Inflammatory macrophage treated with lipopolysaccharide for 4 hours (primary cell): Measurements from ENCODE around the gene KIFC3.
A peak's percentile ranks its signal among the peaks of the same experiment; 100 is the strongest.
"Not testable (repeated sequence)": the region's sequence is repeated elsewhere in the genome, so short reads cannot be mapped to it uniquely, and the experiment has no call there.

Experiments
- DNase-seq: peaks from one replicate; pipeline ENCODE4 v3.0.0-alpha.2; 2020

The KIFC3 gene

DNA sequence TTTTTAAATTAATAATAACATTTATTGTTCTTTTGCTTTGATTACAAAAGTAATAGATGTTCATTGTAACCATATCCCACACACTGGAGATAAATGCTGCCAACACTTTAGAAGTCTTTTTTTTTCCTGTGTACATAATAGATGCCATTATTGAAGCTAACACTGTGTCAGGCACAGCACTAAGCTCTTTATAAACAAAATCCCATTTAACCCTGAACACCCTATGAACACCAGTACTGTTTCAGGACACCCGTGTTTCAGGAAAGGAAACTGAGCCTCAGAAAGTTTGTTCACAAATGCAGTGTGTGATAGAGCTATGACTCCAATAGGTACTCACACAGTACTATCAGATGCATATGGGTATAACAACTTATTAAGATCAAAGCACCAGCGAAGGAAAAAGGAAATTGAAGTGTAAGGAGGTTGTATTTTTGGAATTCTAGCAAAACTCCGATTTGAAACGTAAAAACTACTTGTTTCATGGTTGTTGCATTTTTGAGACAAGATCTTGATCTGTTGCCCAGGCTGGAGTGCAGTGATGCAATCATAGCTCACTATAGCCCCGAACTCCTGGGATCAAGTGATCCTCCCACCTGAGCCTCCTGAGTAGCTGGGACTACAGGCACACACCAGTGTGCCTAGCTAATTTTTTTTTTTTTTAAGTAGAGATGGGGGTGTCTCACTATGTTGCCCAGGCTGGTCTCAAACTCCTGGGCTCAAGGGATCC lies 2.0 kb upstream of the KIFC3 start:
- DNase-seq: no peak

DNA sequence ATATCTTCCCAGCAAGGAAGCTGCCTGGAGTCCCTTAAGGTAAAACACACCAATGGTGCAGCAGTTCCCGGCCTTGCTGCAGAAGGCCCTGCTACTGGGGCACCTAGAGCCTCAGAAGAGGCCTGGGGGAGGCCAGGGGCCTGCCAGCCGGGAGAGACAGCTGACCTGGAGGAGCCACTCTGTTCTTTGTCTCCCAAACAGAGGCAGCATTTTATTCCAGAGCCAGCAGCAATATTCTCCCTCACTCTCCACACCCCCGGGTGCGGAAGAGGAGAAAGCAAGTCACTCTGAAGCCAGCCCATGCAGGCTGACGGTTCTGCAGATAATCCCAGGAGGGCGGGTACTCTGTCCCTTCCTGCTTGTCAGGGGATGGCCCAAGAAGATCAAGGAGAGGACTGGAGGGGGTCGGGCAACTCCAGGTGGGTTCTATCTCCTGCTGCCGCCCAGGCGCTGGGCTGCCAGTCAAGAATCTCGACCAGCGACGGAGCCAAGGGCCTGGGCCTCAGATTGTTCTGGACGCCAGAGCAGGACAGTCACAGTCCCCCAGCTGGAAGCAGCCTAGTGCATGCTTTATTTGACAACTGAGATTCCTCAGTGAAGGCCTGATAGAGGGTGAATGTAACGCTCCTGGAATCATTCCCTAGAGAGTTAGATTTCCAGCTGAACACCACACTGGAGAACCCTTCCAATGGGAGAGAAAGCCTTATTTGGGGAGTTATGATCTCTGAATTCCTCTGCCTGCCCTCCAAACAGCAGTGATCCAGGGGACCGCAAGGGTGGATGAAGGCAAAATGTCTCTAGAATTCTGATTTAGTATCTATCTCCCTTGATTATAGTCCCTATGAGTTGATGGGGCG lies 1.1 kb upstream of the KIFC3 start:
- no peak for DNase-seq

DNA sequence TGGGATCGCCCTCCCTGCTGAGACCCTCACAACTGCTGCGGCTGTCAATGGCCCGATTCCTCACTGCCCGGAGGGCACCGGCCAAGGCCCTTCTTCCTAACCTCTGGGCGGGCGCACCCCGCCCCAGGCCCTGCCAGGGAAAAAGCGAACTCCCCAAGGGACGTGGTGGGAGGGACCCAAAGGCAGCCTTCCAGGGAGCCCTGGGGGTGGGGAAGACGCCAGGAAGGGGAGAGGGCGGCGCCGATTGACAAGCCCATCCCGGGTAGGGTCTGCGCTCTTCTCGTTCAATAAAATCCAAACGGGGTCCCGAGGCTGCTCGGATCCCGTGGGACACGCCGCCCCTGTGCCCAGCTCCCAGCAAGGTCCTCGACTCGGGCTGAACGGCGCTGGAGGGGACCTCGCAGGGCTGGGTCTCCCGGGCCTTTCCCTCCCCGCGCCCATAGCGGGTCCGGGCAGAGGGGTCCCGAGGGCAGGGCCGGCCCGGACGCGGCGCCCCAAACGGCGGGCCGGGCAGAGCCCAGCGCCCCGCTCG lies 416 bp downstream of the KIFC3 start:
- no peak for DNase-seq

DNA sequence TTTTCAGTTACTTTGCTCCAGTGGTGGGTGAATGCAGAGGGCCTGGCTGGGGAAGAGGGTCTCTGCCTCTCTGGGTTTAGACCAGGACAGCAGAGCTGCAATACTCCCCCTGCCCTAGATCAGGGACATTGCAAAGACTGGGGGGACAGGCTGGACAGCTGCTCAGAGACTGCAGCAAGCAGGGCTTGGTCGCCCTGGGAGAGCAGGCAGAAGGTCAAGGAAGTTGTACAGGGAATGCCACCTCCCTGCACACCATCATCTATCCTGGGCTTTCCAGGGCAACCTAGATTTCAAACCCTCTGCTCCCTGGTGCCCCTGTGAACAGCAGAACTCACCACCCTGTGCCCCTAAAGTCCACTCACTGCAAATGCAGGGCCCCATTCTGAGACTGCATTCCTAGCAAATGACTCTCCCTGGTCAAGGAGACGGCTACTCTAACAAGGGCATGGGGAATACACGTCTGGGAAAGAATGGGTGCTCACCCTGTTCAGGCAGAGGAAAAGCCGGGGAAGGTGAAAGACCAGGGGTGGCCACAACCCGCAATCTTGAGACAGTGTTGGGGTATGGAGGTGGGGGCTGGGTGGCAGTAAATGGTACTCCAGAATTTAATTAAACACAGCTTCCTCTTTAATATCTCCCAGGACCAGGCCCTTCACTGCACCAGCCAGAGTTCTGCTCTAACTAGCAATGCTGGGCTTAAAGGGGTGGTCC lies 1.0 kb downstream of the KIFC3 start:
- DNase-seq: no peak

DNA sequence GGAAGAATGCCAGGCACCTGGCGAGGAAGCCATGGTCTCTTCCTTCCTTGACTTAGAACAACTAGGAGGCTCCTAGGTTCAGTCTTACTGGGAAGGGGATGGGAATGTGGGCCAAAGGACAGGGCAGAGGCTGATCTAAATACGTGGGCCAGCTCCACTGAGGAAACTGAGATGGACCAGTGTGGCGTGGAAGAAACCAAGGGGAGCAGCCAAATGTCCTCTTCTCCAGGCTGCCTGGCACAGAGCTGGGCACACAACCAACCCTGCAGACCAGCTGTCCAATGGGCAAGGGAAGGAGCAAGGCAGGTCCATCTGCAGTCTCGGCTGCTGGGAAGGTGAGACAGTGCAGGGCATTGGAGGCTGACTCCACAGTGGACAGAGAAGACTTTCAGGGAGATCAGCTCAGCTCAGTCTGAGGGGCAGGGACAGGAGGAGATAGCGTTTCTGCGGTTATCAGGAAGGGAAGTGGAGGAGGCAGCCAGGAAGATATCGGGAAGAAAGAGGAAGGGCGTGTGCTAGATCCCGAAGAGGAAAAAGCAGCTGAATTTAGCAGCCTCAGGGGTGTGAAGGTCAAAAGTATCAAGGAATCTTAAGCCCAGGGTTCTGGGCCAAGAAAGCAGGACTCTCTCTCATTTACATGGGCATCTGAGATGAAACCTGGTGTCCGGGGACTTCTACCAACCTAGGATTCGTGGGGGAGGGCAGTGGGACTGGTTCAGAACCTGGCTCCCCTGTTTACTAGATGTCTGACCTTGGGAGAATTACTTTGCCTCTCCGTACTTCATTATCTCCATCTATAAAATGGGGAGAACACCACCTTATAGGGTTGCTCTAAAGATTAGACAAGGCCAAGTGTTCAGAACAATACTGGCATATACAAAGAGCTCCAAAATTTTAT lies 1.8 kb downstream of the KIFC3 start:
- DNase-seq: no peak

DNA sequence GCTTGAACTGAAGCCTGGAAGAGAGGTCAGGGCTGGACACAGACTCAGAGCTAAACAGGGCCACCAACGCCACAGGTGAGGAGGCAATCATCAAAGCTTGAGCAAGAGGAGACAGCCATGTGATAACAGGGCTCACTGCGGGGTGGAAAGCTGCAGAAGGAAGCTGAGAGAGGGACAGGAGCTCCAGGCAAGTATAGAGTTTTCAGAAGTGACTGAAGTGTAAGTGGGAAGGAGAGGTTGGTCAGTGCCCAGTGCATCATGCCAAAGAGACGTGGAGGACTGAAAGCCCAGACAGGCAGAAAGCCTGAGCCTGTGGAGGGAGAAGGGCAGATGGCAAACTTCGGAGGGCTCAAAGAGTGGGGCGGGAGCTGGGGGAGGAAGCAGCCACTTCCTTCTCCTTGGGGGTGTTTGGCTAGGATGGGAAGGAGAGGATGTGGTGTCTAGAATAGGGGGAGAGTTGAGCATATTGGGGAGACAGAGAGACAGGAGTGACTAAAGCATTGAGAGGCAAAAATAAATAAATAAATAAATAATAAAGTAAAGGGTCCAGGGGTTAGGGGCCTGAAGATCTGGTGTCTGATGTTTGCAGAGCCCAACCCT lies 2.6 kb downstream of the KIFC3 start:
- DNase-seq: no peak

DNA sequence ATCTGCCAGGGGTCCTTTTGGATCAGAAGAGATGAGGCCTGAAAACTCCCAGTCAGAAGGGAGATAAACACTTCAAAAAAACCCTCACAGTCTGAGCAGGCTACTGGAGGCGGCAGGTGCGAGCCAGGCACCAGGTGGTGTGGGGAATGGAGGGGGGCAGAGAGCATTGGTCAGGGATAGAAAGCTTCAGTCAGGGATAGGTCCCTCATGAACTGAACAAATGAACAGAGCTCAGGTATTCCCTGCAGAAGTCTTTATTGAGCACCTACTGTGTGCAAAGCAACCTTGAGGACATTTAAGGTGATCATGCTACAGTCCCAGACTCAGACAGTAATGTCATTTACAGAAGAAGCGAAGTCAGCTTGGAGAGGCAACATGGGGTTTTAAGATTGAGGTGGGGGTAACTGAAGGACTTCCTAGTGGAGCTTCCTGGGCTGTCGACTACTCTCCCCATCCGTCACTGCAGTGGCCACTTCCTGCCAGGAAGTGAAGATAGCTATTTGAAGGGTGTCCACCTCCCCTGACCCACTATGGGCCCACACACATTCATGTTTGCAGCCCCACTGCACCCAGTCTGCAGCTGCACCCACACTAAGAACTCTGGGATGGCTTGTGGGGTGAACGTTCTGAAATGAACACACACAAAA lies 3.2 kb downstream of the KIFC3 start:
- no peak for DNase-seq

DNA sequence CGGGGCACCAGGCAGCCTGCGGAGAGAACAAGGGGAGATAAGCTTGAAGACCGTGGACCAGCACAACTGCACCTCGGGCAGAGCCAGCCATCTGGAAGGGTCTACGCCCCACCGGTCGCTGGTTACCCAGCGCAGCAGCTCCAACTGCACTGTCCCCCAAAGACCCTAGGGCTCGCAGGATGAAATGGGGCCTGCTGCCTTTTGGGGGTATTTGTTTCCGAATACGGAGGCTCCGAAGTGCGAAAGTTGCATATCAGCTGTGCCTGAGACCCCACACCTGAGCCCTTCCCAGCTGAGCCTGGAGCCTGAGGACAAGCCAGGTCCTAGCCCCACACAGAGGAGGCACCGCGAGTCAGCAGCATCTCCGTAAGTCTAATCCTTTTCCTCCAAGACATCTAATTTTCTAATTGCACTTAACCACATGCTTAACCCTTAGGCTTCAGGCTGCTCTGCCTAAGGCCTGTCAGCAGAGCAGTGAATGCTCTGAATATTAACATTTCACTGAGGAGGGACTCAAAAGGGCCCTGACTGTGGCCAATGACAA lies 4.0 kb downstream of the KIFC3 start:
- no peak for DNase-seq

DNA sequence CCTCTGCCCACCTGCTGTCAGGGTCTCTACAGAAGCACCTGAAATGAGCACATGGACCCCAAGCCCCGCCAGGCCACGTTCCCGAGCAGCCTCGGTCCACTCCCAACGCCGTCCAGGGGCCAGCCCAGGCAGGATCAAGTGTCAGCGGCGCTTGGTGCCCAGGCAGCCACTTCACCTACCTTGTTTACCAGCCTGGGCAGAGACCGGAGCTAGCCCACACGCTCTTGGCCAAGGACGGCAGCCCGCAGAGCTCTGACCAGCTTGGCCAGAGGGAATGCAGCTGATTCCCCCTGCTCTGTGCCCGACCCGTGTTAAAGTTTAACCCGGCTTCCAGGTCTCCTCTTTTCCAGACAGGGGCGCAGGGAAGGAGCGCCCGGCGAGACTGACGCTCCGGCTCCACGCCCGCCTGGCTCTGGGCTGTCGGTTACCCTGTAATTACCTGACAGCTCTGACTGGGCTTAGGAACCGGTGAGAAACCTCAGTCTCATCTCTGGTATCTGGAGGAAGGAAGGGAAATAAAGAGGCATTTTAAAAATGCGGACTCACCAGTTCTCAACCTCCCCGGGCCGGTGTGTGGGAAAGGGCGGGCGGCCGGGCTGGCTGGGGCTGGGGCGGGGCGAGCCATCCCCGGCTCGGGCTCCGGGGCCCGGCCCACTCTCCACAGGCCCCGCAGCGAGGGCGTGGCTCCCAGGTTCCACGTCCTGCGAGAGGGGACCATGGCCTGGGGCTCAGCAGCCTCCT lies 4.6 kb downstream of the KIFC3 start:
- DNase-seq: no peak

DNA sequence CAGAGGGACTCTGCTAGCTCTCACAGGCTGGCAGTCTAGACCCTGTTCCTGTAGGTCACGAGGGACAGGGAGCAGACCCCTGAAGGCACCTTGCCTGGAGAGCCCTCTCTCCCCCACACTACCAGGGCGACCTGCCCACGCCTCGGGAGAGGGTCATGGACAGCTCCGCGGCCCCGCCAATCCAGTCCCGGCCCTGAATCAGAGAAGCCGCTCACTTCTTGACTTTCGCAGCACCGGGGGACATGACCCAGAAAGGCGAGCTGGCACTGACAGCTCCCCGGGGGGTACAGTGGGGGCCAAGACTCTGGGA lies 5.1 kb downstream of the KIFC3 start:
- DNase-seq: no peak

DNA sequence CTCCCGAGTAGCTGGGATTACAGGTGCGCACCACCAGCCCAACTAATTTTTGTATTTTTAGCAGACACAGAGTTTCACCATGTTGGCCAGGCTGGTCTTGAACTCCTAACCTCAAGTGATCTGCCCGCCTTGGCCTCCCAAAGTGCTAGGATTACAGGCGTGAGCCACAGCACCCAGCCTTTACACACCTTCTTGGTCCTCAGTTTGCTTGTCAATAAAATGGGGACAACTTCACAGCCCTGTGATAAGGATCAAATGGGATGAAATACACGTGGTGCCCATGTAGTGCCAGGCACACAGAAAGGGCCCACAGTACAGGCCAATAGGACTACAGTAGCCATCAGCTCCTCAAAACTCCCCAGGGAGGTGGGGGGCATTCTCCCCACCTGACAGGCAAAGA lies 6.3 kb downstream of the KIFC3 start:
- DNase-seq: not testable (repeated sequence)

DNA sequence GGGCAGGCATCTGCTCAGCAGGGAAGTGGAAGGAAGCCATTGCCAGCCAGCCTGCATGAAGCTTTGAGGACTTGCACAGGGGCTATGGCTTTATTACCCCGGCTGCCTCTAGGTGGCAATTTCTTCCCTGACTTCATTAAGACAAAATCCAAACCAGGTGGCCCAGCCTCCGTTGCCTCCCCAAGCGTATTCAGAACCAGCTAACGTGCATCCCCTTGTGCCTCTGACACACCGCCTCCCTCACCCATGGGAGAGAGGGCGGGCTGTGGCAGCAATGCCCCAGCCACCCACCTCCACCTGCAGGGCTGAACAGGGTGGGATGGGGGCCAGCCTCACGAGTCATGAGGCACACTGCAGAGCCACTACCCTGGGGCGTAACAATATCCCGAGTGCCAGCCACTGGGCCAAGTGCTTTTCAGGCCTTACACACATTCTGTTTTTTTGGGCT lies 6.8 kb downstream of the KIFC3 start:
- peak; percentile 40 for DNase-seq

DNA sequence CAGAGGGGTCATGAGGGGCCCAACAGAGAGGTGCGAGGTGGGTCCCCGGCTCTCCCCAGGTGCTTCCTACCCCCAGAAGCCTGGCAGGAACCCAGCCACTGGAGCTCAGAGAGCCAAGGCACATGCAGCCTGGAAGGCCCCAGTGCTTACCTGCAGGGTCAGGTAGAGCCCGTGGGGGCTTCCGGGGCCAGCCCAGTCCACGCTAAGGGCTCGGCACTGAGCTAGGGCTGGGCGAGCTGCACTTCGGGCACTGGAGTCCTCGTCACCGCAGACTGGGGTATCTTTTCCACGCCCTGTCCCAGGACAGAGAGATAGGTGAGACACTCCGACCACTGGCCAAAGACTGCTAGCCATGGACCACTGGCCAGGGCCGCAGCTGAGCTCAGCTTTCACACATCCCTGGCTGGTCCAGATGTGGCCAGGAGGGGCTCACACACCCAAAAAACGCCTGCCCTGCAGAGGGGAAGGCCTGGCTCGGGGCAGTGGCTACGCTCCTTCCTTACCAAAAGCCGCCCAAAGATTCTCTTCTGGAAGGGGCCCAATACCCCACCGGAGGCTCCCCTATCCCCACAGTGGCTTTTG lies 7.4 kb downstream of the KIFC3 start:
- no peak for DNase-seq

DNA sequence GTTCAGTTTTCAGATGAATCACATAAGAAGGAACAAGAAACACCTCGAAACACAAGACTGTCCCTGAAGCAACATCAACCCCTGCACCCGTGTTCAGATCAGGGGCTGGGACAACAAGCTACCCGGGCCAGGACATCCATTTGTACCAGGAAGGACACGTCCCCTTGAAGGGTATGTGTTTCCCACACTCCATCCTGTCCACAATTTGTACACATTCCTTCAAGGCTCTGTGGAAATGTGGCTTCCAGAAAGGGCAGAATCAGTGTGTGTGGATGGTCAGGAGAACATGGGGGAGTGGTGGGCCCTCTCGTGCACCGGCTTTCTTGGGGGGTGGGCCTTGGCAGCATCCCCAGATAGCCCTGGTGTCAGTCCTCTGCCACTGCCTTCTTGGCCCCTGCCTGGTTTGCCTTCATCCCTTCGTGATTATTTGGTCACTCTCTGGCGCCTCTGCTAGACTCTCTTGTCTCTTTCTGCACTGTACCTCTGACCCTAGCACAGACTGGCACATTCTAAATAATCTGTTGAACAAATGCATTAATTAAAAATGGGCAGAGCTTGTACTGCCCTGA lies 10.3 kb downstream of the KIFC3 start:
- DNase-seq: no peak

DNA sequence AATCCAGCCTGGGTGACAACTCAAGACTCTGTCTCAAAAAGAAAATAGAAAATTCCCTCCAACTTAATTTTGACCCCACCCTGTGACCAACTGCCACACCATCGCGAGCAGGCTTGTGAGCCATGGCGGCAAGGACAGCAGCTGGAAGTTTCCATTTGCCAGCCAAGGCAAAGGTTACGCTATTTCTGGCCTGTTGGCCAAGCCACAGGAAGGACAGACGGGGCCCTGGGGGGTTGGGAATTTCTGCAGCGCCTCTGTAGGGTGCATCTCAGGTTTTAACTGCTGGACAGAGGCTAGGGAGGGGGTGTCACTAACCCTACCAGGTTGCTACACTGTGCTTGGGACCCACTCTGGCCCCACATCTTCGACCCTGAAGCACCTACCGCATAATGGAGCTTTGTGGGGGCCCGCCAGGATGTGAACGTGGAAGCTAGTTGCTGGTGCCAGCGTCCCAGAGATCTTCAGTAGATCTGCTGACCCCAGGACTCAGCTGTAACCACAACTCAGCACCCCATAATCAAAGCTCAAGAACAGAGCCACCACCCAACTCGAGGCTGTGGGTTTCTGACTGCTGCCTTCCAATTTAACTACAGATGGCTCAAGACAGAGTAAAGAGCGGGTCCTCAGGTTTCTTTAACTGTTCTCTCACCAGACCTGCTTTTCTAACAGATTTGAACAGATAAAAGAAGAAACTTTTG lies 10.9 kb downstream of the KIFC3 start:
- no peak for DNase-seq

DNA sequence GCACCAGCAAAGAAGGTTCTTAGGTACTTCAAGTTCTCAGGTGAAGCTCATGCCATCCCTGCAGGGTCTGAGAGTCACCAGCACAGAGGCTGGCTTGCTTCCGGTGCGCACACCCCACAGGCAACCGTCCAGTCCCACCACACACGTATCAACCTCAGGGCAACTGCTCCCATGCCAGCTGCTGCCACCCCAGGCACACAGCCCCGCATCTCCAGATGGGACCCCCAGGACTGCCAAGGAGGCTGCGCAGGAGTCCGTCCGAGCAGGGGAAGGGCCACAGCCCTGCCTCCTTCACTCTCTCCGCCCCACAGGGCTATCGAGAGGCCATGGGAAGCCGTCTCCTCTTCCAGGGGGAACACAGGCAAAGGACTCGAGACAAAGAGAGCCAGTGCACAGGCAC lies 13.3 kb downstream of the KIFC3 start:
- DNase-seq: no peak

DNA sequence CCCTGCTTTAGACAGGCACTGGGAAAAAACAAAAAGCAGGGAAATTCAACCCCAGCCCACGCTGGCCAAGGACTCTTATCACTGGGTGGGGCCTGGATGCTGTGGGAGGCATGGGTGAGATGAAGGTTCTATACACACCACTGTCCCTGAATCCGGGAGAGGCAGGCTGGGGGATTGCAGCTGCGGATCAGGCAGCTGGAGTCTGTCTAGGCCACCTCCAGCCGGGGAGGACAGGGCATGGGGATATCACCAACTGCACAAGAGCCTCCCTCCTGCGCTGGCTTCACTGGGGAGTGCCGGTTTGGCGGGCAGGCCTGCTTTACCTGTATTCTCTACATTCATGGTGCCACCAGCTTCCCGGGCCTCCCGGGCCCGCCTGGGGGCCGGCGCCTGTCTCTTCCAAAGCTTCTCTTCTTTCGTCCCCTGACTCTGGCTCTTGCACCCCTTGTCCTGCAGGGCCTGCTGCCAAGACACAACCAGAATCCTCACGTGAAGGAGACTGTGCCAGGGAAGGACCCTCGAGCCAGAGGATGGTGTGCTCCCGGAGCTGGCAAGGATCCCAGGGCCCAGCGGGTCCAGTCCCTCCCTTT lies 13.9 kb downstream of the KIFC3 start:
- no peak for DNase-seq

DNA sequence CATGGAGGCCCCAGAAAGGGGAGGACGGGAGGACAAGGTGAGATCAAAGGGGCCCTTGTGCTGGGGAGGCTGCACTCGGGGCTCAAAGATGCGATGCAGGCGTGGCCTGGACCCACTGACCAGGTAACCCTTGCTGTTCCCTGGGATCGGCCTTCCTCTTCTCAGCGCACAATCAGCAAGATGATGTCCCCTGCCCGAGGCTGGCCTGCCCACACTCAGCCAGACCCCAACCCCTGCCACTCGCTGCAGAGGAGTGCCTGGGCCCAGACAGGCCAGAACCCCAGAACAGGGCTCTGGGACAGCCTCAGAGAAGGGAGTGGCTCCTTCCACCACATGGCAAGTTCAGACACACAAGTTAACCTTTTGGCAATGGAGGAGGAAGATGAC lies 14.8 kb downstream of the KIFC3 start:
- no peak for DNase-seq
